NT2/D1 (cell line): ENCODE data around the gene TUBB4B.

Experiments used
- YY1 ChIP-seq: IDR thresholded peaks from 2 replicates; pipeline ENCODE4 v1.6.1; 2011; ENCODE audit not compliant: insufficient read length, insufficient read depth
- ZNF274 ChIP-seq: IDR thresholded peaks from 2 replicates; pipeline ENCODE4 v1.6.1; 2011; ENCODE audit warnings: mild to moderate bottlenecking, low read depth, low read length

DNA sequence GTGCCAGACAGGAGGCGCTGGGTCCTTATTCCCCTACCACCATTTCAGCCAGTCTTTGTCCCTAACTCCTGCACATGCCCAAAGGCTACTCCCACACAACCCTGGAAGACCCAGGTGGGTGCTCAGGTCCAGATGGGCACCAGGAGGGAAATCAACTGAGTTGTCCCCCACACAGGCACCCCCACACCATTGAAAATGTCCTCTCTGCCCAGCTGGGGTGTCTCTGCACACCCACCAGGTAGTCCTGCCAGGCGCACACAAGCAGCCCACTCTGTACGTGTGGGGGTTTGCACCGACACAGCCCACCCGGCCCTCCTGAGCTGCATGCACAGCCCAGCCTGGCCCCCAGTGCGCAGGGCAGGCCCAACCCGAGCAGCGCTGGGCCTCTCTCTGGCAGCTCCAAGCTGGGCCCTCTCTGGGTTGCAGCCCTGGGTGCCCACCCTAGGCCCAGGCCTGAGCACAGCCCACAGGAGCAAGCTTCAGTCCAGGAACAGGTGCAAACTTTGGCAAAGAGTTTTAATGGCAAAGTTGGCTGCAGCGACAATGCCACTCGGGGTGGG is 21.2 kb upstream of the TUBB4B start:
- no peak for TF ChIP-seq YY1
- no peak for TF ChIP-seq ZNF274
